Epithelial cell of esophagus (primary cell): ENCODE data around the gene SHB.

Experiments used
- DNase-seq: peaks from one replicate; pipeline ENCODE4 v3.0.0; 2010; ENCODE audit warnings: low read depth
- H3K4me3 ChIP-seq: 2 replicates; pipeline ENCODE4 v1.5.1; 2011; ENCODE audit warnings: mild to moderate bottlenecking, low read length, control low read depth
- CTCF ChIP-seq: IDR thresholded peaks from 2 replicates; pipeline ENCODE4 v1.5.1; 2011; ENCODE audit warnings: low read depth, mild to moderate bottlenecking, low read length, control low read depth, inconsistent platforms; ENCODE audit not compliant: insufficient read depth; ENCODE audit errors: missing control alignments

The SHB gene

DNA sequence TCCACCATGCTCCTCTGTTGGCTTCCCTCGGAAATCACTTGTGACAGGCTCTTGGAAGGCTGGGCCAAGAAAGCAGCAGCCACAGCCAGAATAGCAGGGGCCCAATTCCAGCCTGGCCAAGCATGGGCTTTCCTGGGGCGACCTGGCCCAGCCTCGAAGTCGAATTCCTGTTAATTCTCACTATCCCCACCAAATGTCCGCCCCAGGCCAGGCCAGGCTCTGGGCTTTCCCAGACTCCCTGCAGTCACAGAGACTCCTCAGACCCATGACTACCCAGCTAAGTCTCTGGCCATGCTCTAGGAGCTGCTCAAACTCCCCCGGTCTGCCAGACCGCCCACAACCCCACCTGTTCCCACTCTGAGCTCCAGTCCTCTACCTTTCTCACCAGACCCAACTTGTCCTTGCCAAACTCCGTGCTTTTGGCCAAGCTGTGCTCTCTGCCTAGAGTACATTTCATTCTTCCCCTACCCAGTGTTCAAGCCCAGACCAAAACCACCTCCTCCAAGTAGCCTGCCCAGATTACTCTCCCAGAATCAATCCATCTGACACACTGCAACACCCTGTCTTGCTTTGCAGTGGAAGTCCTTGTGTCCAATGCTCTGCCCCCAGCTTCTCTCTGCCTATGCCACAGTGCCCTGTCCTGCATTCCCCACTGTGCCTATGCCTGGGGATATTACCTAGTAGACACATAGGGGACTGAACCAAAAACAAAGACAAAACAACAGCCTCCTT lies 26.2 kb downstream of the SHB start:
- no peak overlapping the region for H3K4me3 ChIP-seq
- TF ChIP-seq CTCF = no peak
- DNase-seq = no peak

DNA sequence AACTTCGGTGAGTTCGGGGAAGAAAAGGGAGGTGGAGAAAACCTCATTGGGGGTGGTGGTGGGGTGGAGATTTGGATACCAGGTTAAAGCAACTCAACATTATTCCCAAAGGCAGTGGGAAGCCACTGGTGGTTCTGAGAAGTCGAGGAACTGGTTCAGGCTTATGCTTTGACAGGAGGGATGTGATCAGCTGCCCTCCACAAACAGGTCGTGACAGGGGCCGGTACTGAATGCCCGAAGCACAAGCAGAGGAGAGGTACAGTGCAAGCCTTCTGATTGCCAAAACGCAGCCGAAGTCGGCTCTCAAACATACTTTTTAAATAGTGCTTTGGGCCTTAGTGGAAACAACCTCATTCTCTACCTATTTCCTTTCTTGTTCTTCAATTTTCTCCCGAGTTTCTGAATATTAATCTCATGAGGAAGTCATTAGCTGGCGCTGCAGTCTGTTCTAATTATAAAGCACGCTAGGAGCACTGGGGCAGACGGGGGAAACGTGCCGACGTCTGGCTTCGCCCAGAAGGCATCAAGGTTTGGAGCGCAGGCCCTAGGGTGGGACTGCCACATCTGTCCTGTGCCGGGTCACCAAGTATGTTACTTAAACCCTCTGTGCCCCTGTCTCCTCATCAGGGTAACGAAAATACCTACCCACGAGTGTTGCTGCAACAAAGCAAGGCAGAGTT lies 27.3 kb downstream of the SHB start:
- TF ChIP-seq CTCF = no peak
- DNase-seq = no peak
- no peak overlapping the region for H3K4me3 ChIP-seq

DNA sequence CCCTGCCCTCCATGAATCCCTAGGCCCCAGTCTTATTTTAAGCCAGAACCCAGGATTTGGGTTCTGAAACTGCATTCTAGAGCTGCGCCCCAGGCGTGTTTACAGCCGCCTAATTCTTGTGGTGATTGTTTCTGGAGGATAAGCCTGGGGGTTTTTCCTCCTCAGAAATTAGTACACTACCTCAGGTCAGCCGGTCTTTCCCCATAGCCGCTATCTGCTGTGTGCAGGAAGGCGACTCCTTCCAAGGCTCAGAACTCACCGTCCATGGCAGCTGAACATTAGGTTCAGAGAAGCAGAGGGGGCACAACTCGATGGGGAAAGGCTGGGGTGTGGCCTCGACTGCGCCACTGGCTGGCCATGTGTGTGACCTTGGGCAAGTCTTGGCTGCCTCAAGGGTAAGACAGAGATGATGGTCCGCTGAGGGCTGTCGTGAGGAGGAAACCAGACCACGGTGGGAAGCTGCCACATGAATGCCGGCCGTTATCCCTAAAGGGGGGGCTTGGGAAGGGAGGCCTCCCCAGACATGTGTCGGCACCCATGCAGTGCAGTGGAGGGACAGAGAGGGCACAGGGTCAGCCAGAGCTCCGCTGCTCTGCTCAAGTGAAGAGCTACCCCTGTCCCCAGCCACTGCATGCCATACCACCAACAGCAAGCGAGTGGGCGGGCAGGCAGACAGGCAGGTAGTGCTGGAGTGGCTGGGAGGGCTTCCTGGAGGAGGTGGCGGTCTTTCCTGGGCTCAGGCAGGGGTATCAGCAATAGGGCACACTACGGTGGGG lies 28.9 kb downstream of the SHB start:
- TF ChIP-seq CTCF = no peak
- no peak for DNase-seq
- no peak overlapping the region for H3K4me3 ChIP-seq

DNA sequence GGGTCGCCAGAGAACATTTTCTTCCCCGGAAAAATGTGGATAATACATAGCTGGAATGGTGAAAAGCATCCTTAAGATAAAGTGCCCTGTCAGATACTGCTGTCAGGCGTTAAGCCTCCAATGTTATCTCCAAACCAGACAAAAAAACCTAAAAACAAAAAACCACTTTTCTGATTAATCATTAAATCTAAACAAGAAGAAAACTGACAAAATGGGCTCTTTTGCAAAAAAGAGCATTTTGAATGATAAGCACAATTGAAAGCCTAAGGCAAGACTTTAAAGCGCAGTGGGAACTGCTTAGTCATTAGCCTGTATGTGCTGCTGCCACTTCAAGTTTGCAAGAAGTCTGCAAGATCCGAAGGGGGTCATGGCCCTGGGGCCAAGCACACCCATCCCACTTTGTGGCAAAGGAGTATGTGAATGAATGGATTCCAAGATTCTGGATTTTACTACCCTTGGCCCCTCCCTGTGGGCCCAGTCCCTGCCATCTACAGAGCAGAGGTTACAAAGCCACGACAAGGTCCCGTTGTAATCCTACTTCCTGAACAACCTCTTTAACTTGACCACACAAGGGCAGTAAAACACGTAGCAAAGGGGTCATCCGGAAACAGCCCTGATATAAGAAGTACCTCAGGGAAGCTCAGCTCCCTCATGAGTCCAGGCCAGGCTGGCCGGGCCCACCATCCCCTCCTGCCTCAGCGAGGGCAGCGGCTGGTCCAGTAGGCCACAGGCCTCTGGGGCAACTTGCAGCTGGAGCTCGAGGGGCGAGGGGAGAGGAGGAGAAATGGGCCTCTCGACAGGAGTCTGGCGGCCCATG lies 29.7 kb downstream of the SHB start:
- TF ChIP-seq CTCF = no peak
- DNase-seq = no peak
- H3K4me3 ChIP-seq = no peak overlapping the region

- no peak for DNase-seq
- no peak overlapping the region for H3K4me3 ChIP-seq
- TF ChIP-seq CTCF = no peak
Measured at GRCh38 chr9:38038307-38039089, 30.5 kb downstream of the SHB start.

DNA sequence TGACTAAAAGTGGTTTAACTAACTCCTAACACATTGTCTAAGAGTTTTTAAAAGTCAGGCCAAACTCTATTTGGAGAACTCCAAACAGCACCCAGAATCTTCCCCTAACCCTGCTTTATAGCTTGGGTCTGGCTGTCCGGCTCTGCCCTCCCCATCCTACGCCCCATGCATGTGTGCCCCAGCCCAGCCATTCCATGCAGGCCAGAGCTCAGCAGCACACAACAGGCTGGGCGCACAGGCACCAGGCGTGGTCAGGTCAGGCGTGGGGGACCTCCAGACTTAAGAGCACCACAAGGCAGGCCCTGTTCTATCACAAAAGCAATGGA lies 31.1 kb downstream of the SHB start:
- TF ChIP-seq CTCF = no peak
- no peak overlapping the region for H3K4me3 ChIP-seq
- no peak for DNase-seq
